Measurements from ENCODE around the gene TAF1C. TPM values are rescaled to one million over a fixed set of nuclear protein-coding genes. Genes with fewer than 3 reads are reported as not detected.

Gene TAF1C
- total RNA-seq, 2 experiments from 2014 or later: 44.4 to 45.7 TPM

DNA sequence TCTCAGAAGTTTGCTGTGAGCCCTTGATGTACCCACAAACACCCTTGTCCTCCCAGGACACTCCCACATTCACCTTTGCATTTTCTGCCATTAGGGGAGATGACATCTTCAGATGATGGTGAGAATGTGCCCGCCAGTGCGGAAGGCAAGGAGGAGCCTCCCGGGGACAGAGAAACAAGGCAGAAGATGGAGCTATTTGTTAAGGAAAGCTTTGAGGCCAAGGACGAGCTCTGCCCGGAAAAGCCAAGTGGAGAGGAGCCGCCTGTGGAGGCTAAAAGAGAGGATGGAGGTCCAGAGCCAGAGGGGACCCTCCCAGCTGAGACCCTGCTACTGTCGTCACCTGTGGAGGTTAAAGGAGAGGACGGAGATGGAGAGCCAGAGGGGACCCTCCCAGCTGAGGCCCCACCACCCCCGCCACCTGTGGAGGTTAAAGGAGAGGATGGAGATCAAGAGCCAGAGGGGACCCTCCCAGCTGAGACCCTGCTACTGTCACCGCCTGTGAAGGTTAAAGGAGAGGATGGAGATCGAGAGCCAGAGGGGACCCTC, 17.0 kb downstream of the TAF1C start:
- ChIA-PET POLR2A (interaction anchor here (0.6 kb wide), 1 partner anchor 327 kb away, joined by 4 read pairs; no protein-coding TSS in a partner anchor), CTCF (interaction anchor here (0.6 to 1.6 kb wide), 9 partner anchors 14 to 343 kb away, joined by 3 to 7 read pairs (median 3); partner anchors contain the start of gene MBTPS1)
- intact Hi-C loops (cut with DNase I, micrococcal nuclease): no loop called here
- Mint-ChIP-seq H3K9me3 (ENCODE audit: low read depth) (no peaks in the 10 kb centered on the region), H3K4me3 (no peak overlapping the region), H3K27me3 (peaks cover 15% of the 10 kb centered on the region), H3K4me1 (no peaks in the 10 kb centered on the region), H3K27ac (no peak overlapping the region), H3K36me3 (ENCODE audit: low read depth) (no peaks in the 10 kb centered on the region)
- ATAC-seq (no peak), DNase-seq (no peak)

DNA sequence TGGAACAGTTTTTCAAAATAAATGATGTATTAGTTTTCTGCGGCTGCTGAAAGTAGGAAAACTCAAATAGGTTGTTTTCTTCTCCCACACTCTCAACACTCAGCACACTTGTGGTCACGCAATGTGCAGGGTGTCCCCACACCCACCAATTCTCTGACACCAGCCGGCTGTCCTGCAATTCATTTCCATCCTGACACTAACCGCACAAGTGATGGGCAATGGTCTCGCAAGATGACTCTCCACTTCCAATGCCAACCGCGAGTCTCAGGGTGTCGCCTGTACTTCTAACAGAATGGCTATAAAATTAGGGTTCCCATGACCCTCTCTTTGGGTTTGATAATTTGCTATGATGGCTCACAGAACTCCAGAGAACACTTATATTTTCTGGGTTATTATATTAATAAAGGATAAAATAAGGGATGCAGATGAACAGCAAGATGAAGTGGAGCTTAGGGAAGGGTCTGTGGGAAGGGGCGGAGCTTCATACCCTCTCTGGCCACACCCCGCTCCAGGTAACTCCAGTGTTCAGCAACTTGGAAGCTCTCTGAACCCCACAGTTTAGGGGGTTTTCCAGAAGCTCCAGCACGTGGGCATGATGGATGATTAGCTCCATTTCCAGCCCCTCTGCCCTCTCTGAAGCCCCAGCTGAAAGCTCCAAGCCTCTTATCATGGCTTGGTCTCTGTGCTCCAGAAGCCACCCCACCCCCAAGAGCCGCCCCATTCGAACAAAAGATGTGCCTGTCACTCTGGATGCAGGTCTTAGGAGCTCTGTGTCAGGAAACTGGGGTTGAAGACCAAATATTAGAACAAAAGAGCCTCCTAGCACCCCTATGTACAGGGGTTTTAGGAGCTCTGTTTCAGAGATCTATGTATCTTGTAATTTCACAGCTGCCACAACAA, 19.8 kb downstream of the TAF1C start:
- Mint-ChIP-seq H3K4me3 (no peak overlapping the region), H3K36me3 (ENCODE audit: low read depth) (no peaks in the 10 kb centered on the region), H3K4me1 (no peaks in the 10 kb centered on the region), H3K9me3 (ENCODE audit: low read depth) (no peaks in the 10 kb centered on the region), H3K27me3 (peaks cover 20% of the 10 kb centered on the region), H3K27ac (no peak overlapping the region)
- ATAC-seq (peak; percentile 70), DNase-seq (peak; percentile 59)
- ChIA-PET POLR2A (no interaction called here), CTCF (interaction anchor here (0.6 to 2.1 kb wide), 8 partner anchors 9 to 327 kb away, joined by 3 to 8 read pairs (median 4); no protein-coding TSS in a partner anchor)
- intact Hi-C loops (cut with DNase I, micrococcal nuclease): no loop called here

- H3K4me1 Mint-ChIP-seq: no peaks in the 10 kb centered on the region
- ChIA-PET POLR2A (no interaction called here), CTCF (interaction anchor here (0.6 to 2.1 kb wide), 3 partner anchors 9 to 77 kb away, joined by 3 to 8 read pairs (median 3); no protein-coding TSS in a partner anchor)
- H3K27me3 Mint-ChIP-seq: peaks cover 22% of the 10 kb centered on the region
- no peak for DNase-seq
- no peaks in the 10 kb centered on the region for H3K36me3 Mint-ChIP-seq (ENCODE audit: low read depth)
- H3K27ac Mint-ChIP-seq: no peak overlapping the region
- no peak overlapping the region for H3K4me3 Mint-ChIP-seq
- no peak for ATAC-seq
- no peaks in the 10 kb centered on the region for H3K9me3 Mint-ChIP-seq (ENCODE audit: low read depth)
- intact Hi-C loops (cut with DNase I, micrococcal nuclease): no loop called here
Observed at GRCh38 chr16:84165746-84166145, 21.1 kb downstream of the TAF1C start.

DNA sequence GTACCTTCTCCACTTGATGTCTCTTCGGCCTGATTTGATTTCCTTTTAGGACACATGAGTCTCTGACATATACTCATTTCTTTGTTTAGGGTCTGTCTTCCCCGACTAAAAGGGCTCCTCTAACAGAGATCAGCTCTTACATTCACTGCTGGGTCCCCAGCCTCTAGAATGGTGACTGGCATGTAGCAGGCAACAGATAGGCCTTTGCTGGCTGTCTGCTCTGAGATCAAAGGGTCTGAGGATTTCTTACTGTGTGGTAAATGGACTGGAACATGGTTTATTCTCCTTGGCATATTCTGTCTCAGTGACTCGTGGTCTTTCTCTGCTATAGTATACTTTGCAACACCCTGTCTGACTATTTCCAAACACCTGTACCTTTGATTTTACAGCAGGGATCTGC, 25.1 kb downstream of the TAF1C start:
- peaks cover 23% of the 10 kb centered on the region for H3K27me3 Mint-ChIP-seq
- CTCF ChIA-PET: interaction anchor here (0.8 to 1.4 kb wide), 2 partner anchors 14 to 99 kb away, joined by 3 to 4 read pairs; no protein-coding TSS in a partner anchor

GRCh38 chr16:84161037-84161436, 25.8 kb downstream of the TAF1C start:
- Mint-ChIP-seq H3K36me3 (ENCODE audit: low read depth) (no peaks in the 10 kb centered on the region), H3K27me3 (peaks cover 25% of the 10 kb centered on the region), H3K4me1 (peaks cover 2% of the 10 kb centered on the region), H3K4me3 (no peak overlapping the region), H3K9me3 (ENCODE audit: low read depth) (no peaks in the 10 kb centered on the region), H3K27ac (no peak overlapping the region)
- ATAC-seq (no peak), DNase-seq (no peak)
- intact Hi-C loops (cut with DNase I, micrococcal nuclease): no loop called here
- CTCF ChIA-PET: interaction anchor here (0.8 to 1.4 kb wide), 2 partner anchors 15 to 98 kb away, joined by 3 to 4 read pairs; no protein-coding TSS in a partner anchor
- POLR2A ChIA-PET: no interaction called here

More for the DNA sequence above, 25.1 kb downstream of the TAF1C start:
- no peak overlapping the region for H3K27ac Mint-ChIP-seq
- intact Hi-C loops (cut with DNase I, micrococcal nuclease): no loop called here
- no peaks in the 10 kb centered on the region for H3K36me3 Mint-ChIP-seq (ENCODE audit: low read depth)
- no peaks in the 10 kb centered on the region for H3K9me3 Mint-ChIP-seq (ENCODE audit: low read depth)
- POLR2A ChIA-PET: no interaction called here
- no peak overlapping the region for H3K4me3 Mint-ChIP-seq
- no peak for DNase-seq
- H3K4me1 Mint-ChIP-seq: no peaks in the 10 kb centered on the region
- no peak for ATAC-seq

GRCh38 chr16:84159800-84160199, 27.1 kb downstream of the TAF1C start:
- intact Hi-C loops (cut with DNase I, micrococcal nuclease): no loop called here
- no peaks in the 10 kb centered on the region for H3K36me3 Mint-ChIP-seq (ENCODE audit: low read depth)
- H3K9me3 Mint-ChIP-seq (ENCODE audit: low read depth): no peaks in the 10 kb centered on the region
- H3K4me1 Mint-ChIP-seq: peaks cover 2% of the 10 kb centered on the region
- DNase-seq: no peak
- no peak overlapping the region for H3K4me3 Mint-ChIP-seq
- H3K27ac Mint-ChIP-seq: no peak overlapping the region
- ChIA-PET CTCF (interaction anchor here (0.6 kb wide), 1 partner anchor 579 kb away, joined by 3 read pairs; no protein-coding TSS in a partner anchor), POLR2A (no interaction called here)
- H3K27me3 Mint-ChIP-seq: peaks cover 24% of the 10 kb centered on the region
- no peak for ATAC-seq

- ATAC-seq: no peak
- intact Hi-C loops (cut with DNase I, micrococcal nuclease): no loop called here
- peaks cover 2% of the 10 kb centered on the region for H3K4me1 Mint-ChIP-seq
- no peaks in the 10 kb centered on the region for H3K9me3 Mint-ChIP-seq (ENCODE audit: low read depth)
- no peak overlapping the region for H3K27ac Mint-ChIP-seq
- CTCF ChIA-PET: no interaction called here
- H3K4me3 Mint-ChIP-seq: no peak overlapping the region
- peaks cover 21% of the 10 kb centered on the region for H3K27me3 Mint-ChIP-seq
- POLR2A ChIA-PET: no interaction called here
- no peaks in the 10 kb centered on the region for H3K36me3 Mint-ChIP-seq (ENCODE audit: low read depth)
- DNase-seq: no peak
Observed at GRCh38 chr16:84159007-84159406, 27.9 kb downstream of the TAF1C start.

DNA sequence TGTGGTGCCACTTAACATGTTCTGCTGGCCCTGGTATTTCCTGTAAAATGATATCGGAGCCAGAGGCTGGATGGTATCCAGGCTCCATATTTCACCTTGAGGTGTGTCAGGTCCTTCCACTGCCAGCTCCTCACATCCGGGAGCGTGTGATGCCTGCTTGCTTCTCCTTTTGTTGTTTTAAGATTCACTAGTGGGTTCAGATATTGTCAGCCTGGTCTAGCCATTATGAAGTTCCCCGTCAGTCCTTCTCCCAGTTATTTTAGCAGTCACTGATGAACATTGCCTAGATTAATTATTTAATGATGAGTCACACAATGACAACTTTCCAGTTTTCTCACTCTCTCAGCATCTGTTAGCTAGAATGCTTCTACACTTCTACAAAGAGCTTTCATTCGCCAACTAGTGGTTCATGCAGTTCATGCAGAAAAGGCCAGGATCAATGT, 30.5 kb downstream of the TAF1C start:
- DNase-seq: no peak
- Mint-ChIP-seq H3K9me3 (ENCODE audit: low read depth) (no peaks in the 10 kb centered on the region), H3K27me3 (peaks cover 15% of the 10 kb centered on the region), H3K4me1 (peaks cover 2% of the 10 kb centered on the region), H3K4me3 (no peak overlapping the region), H3K27ac (no peak overlapping the region), H3K36me3 (ENCODE audit: low read depth) (no peaks in the 10 kb centered on the region)
- intact Hi-C loops (cut with DNase I, micrococcal nuclease): no loop called here
- ChIA-PET POLR2A (no interaction called here), CTCF (interaction anchor here (0.7 to 1.2 kb wide), 5 partner anchors 40 to 93 kb away, joined by 3 to 4 read pairs (median 4); partner anchors contain the start of gene MBTPS1)
- ATAC-seq: no peak

DNA sequence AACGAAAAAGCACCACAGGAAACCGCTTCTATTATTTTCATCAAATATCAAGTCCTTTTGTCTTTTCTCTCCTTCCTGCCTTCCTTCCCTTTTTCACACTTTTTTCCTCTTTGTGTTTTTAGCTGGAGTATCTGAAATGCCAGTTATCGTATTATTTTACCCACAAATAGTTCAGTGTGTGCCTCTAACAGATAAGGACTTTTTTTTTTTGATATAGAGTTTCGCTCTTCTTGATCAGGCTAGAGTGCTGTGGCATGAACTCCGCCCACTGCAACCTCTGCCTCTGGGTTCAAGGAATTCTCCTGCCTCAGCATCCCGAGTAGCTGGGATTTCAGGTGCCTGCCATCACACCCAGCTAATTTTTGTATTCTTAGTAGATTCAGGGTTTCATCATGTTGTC, 31.1 kb downstream of the TAF1C start:
- peaks cover 15% of the 10 kb centered on the region for H3K27me3 Mint-ChIP-seq
- ChIA-PET CTCF (interaction anchor here (0.7 to 1.2 kb wide), 3 partner anchors 71 to 93 kb away, joined by 3 to 4 read pairs (median 4); no protein-coding TSS in a partner anchor), POLR2A (no interaction called here)
- no peaks in the 10 kb centered on the region for H3K36me3 Mint-ChIP-seq (ENCODE audit: low read depth)
- no peaks in the 10 kb centered on the region for H3K9me3 Mint-ChIP-seq (ENCODE audit: low read depth)
- H3K4me1 Mint-ChIP-seq: peaks cover 2% of the 10 kb centered on the region
- DNase-seq: no peak
- intact Hi-C loops (cut with DNase I, micrococcal nuclease): no loop called here
- H3K27ac Mint-ChIP-seq: no peak overlapping the region
- H3K4me3 Mint-ChIP-seq: no peak overlapping the region
- ATAC-seq: no peak

DNA sequence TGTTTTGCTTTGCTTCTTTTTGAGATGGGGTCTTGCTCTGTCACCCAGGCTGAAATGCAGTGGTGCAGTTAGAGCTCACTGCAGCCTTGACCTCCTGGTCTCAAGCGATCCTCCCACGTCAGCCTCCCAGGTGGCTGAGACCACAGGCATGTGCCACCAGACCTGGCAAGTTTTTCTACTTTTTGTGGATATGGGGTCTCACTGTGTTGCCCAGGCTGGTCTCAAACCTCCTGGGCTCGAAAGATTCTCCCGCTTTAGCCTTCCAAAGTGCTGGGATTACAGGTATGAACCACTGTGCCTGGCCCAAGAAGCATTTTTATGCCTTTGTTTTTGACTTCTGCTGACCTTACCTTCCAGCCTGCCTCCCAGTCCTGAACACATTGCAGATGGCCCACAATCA, 31.6 kb downstream of the TAF1C start:
- no peaks in the 10 kb centered on the region for H3K9me3 Mint-ChIP-seq (ENCODE audit: low read depth)
- ChIA-PET CTCF (no interaction called here), POLR2A (no interaction called here)

GRCh38 chr16:84153660-84154214, 33.1 kb downstream of the TAF1C start:
- Mint-ChIP-seq H3K9me3 (ENCODE audit: low read depth) (no peaks in the 10 kb centered on the region), H3K4me3 (no peak overlapping the region), H3K4me1 (peaks cover 2% of the 10 kb centered on the region), H3K27ac (no peak overlapping the region), H3K36me3 (ENCODE audit: low read depth) (no peaks in the 10 kb centered on the region), H3K27me3 (peaks cover 14% of the 10 kb centered on the region)
- ChIA-PET POLR2A (interaction anchor here (0.6 kb wide), 1 partner anchor 24 kb away, joined by 3 read pairs; no protein-coding TSS in a partner anchor), CTCF (interaction anchor here (0.6 kb wide), 1 partner anchor 19 kb away, joined by 3 read pairs; no protein-coding TSS in a partner anchor)
- no peak for DNase-seq
- intact Hi-C loops (cut with DNase I, micrococcal nuclease): no loop called here
- ATAC-seq: no peak

More for the DNA sequence above, 31.6 kb downstream of the TAF1C start:
- no peak for ATAC-seq
- intact Hi-C loops (cut with DNase I, micrococcal nuclease): no loop called here
- peaks cover 15% of the 10 kb centered on the region for H3K27me3 Mint-ChIP-seq
- no peak overlapping the region for H3K4me3 Mint-ChIP-seq
- no peak overlapping the region for H3K27ac Mint-ChIP-seq
- no peak for DNase-seq
- peaks cover 2% of the 10 kb centered on the region for H3K4me1 Mint-ChIP-seq
- no peaks in the 10 kb centered on the region for H3K36me3 Mint-ChIP-seq (ENCODE audit: low read depth)
